ENCODE data around the gene MACROH2A1. TPM values are rescaled to one million over a fixed set of nuclear protein-coding genes. Genes with fewer than 3 reads are reported as not detected.

Gene MACROH2A1
- total and polyA plus RNA-seq, 2 experiments from 2014 or later: 64.9 to 81.6 TPM

- Histone ChIP-seq H3K79me2 (replicated peaks; ENCODE audit: insufficient read depth) (no peaks in the 10 kb centered on the region; the same call in 1 of the 2 replicates), H3K36me3 (ENCODE audit: insufficient read depth) (peaks cover 3% of the 10 kb centered on the region; the same call in 1 of the 2 replicates)
- H3K27me3 Mint-ChIP-seq (ENCODE audit: insufficient read depth, low read depth, poor library complexity): peaks cover 3% of the 10 kb centered on the region
These were observed 16.8 kb downstream of the MACROH2A1 start for GRCh38 chr5:135382106-135382790.

GRCh38 chr5:135379046-135379654 is 19.9 kb downstream of the MACROH2A1 start:
- Histone ChIP-seq H2AFZ (no peak overlapping the region), H3F3A (replicated peaks; ENCODE audit: low read depth) (no peaks in the 10 kb centered on the region), H3K4me2 (no peak overlapping the region), H4K20me1 (replicated peaks; ENCODE audit: insufficient read depth) (peaks cover 12% of the 10 kb centered on the region), H3K27me3 (ENCODE audit: insufficient read depth) (no peaks in the 10 kb centered on the region), H3K9me2 (ENCODE audit: insufficient read depth) (no peaks in the 10 kb centered on the region), H3K4me3 (no peak overlapping the region), H3K27ac (ENCODE audit: low read depth) (no peak overlapping the region), H3K4me1 (ENCODE audit: insufficient read depth) (no peaks in the 10 kb centered on the region), H3K36me3 (ENCODE audit: insufficient read depth) (peaks cover 3% of the 10 kb centered on the region; the same call in 1 of the 2 replicates), H3K79me2 (replicated peaks; ENCODE audit: insufficient read depth) (no peaks in the 10 kb centered on the region; the same call in 1 of the 2 replicates)
- DNase-seq (ENCODE audit: low spot score) (no peak), ATAC-seq (no peak)
- Mint-ChIP-seq H3K4me1 (no peaks in the 10 kb centered on the region), H3K9me3 (no peaks in the 10 kb centered on the region), H3K27ac (no peak overlapping the region), H3K4me3 (no peak overlapping the region), H3K27me3 (ENCODE audit: insufficient read depth, low read depth, poor library complexity) (peaks cover 7% of the 10 kb centered on the region), H3K36me3 (ENCODE audit: low read depth) (peaks cover 67% of the 10 kb centered on the region)
- TF ChIP-seq ZNF331 (CRISPR knock-in tag; IDR thresholded peaks at IDR 0.05; ENCODE audit: low read depth) (no peak), STAT1 (IDR thresholded peaks at IDR 0.05; ENCODE audit: unreplicated experiment) (no peak), POLR2AphosphoS5 (IDR thresholded peaks at IDR 0.05; ENCODE audit: low read depth) (no peak), ZNF114 (CRISPR knock-in tag; IDR thresholded peaks at IDR 0.05) (no peak), EZH2 (IDR thresholded peaks at IDR 0.05; ENCODE audit: low read depth, unreplicated experiment) (no peak), CREB1 (CRISPR knock-in tag; IDR thresholded peaks at IDR 0.05; ENCODE audit: low read depth) (no peak), NANOG (IDR thresholded peaks at IDR 0.05; ENCODE audit: borderline replicate concordance) (no peak), REST (IDR thresholded peaks at IDR 0.05; ENCODE audit: unreplicated experiment) (no peak), ZNF462 (CRISPR knock-in tag; IDR thresholded peaks at IDR 0.05) (no peak), EZH2phosphoT487 (IDR thresholded peaks at IDR 0.05; ENCODE audit: unreplicated experiment) (no peak)

More at GRCh38 chr5:135382106-135382790, 16.8 kb downstream of the MACROH2A1 start:
- H3K27ac Mint-ChIP-seq: no peak overlapping the region
- DNase-seq (ENCODE audit: low spot score) (no peak), ATAC-seq (no peak)
- TF ChIP-seq ZNF331 (CRISPR knock-in tag; IDR thresholded peaks at IDR 0.05; ENCODE audit: low read depth): no peak
- TF ChIP-seq NANOG (IDR thresholded peaks at IDR 0.05; ENCODE audit: borderline replicate concordance): no peak
- no peak for TF ChIP-seq POLR2AphosphoS5 (IDR thresholded peaks at IDR 0.05; ENCODE audit: low read depth)
- no peaks in the 10 kb centered on the region for H3K9me3 Mint-ChIP-seq
- H3K36me3 Mint-ChIP-seq (ENCODE audit: low read depth): peaks cover 72% of the 10 kb centered on the region
- Histone ChIP-seq H3F3A (replicated peaks; ENCODE audit: low read depth) (no peaks in the 10 kb centered on the region), H3K4me3 (no peak overlapping the region), H2AFZ (no peak overlapping the region), H3K27me3 (ENCODE audit: insufficient read depth) (no peaks in the 10 kb centered on the region), H4K20me1 (replicated peaks; ENCODE audit: insufficient read depth) (peaks cover 13% of the 10 kb centered on the region), H3K9me2 (ENCODE audit: insufficient read depth) (no peaks in the 10 kb centered on the region), H3K4me2 (no peak overlapping the region), H3K4me1 (ENCODE audit: insufficient read depth) (no peaks in the 10 kb centered on the region), H3K27ac (ENCODE audit: low read depth) (no peak overlapping the region)
- H3K4me3 Mint-ChIP-seq: no peak overlapping the region
- no peaks in the 10 kb centered on the region for H3K4me1 Mint-ChIP-seq

Measured in GM23338 (cell line).